HL-60 (cell line): ENCODE data around the gene MKRN1.

Experiments used
- POLR2AphosphoS5 ChIP-seq: IDR thresholded peaks from 2 replicates; pipeline ENCODE4 v1.6.1; 2012; ENCODE audit warnings: low read depth
- SPI1 ChIP-seq: IDR thresholded peaks from 2 replicates; pipeline ENCODE4 v1.6.1; 2012; ENCODE audit warnings: low read depth, mild to moderate bottlenecking, borderline replicate concordance
- TF ChIP-seq, protein P1 (sequence below): IDR thresholded peaks from one replicate; pipeline ENCODE4 v1.5.1; 2011; ENCODE audit warnings: low read length, control low read depth, inconsistent platforms; ENCODE audit not compliant: insufficient read depth
- TF ChIP-seq, protein P2 (sequence below): IDR thresholded peaks from 2 replicates; pipeline ENCODE4 v1.6.1; 2012; ENCODE audit warnings: low read depth; ENCODE audit not compliant: insufficient replicate concordance

DNA sequence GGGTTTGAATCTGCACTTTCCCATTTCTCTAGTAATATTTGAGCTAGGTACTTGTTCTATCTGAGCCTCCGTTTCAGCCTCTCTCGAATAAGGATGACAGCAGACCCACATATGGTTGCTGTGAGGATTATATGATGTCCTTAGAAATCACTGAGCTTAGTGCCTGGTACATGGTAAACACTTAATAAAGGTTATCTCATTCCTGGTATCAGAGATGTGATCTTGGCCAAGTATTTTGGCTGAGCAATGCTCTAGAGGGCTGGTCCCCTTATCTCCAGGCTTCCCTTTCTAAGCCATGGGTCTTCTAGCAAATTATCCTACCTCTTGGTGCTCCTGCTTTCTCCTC is 407 bp upstream of the MKRN1 start:
- TF ChIP-seq, protein P1, sequence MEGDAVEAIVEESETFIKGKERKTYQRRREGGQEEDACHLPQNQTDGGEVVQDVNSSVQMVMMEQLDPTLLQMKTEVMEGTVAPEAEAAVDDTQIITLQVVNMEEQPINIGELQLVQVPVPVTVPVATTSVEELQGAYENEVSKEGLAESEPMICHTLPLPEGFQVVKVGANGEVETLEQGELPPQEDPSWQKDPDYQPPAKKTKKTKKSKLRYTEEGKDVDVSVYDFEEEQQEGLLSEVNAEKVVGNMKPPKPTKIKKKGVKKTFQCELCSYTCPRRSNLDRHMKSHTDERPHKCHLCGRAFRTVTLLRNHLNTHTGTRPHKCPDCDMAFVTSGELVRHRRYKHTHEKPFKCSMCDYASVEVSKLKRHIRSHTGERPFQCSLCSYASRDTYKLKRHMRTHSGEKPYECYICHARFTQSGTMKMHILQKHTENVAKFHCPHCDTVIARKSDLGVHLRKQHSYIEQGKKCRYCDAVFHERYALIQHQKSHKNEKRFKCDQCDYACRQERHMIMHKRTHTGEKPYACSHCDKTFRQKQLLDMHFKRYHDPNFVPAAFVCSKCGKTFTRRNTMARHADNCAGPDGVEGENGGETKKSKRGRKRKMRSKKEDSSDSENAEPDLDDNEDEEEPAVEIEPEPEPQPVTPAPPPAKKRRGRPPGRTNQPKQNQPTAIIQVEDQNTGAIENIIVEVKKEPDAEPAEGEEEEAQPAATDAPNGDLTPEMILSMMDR = no peak
- TF ChIP-seq POLR2AphosphoS5 = no peak
- TF ChIP-seq, protein P2, sequence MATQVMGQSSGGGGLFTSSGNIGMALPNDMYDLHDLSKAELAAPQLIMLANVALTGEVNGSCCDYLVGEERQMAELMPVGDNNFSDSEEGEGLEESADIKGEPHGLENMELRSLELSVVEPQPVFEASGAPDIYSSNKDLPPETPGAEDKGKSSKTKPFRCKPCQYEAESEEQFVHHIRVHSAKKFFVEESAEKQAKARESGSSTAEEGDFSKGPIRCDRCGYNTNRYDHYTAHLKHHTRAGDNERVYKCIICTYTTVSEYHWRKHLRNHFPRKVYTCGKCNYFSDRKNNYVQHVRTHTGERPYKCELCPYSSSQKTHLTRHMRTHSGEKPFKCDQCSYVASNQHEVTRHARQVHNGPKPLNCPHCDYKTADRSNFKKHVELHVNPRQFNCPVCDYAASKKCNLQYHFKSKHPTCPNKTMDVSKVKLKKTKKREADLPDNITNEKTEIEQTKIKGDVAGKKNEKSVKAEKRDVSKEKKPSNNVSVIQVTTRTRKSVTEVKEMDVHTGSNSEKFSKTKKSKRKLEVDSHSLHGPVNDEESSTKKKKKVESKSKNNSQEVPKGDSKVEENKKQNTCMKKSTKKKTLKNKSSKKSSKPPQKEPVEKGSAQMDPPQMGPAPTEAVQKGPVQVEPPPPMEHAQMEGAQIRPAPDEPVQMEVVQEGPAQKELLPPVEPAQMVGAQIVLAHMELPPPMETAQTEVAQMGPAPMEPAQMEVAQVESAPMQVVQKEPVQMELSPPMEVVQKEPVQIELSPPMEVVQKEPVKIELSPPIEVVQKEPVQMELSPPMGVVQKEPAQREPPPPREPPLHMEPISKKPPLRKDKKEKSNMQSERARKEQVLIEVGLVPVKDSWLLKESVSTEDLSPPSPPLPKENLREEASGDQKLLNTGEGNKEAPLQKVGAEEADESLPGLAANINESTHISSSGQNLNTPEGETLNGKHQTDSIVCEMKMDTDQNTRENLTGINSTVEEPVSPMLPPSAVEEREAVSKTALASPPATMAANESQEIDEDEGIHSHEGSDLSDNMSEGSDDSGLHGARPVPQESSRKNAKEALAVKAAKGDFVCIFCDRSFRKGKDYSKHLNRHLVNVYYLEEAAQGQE = no peak
- no peak for TF ChIP-seq SPI1
